GM19467 (cell line): ENCODE data around the gene DDAH2.

Experiments used
- ATAC-seq: cut with Tn5 transposase; IDR thresholded peaks from one replicate; pipeline ENCODE4 v1.9.1; 2021; ENCODE audit warnings: mild to moderate bottlenecking, moderate library complexity; ENCODE audit not compliant: unreplicated experiment

Gene DDAH2

DNA sequence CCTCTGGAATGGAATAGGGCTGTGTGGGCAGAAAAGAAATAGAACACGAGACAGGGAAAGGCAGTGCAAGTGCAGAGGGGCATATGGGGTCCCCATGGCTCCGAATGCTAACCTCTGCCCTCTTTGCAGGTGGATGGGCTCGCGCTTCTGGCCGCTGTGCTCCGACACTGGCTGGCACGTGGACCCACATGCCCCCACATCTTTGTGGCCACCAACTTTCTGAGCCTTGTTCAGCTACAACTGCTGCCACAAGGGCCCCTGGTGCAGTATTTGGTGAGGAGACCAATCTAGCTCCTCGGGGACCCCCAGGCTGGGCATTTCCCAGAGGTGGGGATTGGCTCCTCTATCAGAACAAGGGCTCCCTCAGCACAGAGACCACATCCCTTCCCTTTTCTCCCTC lies 32.2 kb upstream of the DDAH2 start:
- ATAC-seq = no peak

DNA sequence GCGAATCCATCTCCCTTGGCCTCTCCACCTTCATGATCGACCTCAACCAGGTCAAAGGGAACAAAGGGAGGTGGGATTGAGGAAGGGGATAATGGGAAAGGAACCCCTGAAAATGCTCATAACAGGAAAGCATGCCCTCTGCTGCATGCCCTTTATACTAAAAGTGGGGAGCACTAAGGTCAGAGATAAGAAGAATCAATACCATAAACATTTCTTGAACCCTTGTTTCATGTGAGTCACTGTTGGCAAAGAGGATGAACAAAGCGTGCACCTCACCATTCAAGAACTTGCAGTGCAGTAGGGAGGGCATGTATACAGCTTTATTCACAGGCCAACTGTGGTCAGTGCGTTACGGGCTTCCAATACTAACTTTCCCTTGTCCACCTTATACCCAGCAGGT lies 31.7 kb upstream of the DDAH2 start:
- ATAC-seq = no peak

DNA sequence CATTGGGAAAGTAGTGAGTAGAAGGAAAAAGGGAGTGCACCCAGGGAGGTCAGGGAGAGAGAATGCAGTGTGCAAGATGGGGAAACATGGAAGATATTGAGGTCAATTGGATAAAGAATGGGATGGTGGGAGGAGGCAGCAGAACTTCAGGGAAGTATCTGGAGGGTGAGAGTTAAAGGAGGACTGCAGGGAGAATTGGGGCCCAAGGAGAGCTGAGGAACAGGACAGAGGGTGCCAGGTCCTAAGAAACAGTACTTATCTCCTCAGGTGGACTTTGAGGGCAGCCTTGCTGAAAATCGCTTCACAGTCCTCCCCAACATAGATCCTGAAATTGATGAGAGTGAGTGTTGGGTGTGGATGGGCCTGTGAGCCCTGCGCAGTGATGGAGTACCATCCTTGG lies 29.2 kb upstream of the DDAH2 start:
- no peak for ATAC-seq

DNA sequence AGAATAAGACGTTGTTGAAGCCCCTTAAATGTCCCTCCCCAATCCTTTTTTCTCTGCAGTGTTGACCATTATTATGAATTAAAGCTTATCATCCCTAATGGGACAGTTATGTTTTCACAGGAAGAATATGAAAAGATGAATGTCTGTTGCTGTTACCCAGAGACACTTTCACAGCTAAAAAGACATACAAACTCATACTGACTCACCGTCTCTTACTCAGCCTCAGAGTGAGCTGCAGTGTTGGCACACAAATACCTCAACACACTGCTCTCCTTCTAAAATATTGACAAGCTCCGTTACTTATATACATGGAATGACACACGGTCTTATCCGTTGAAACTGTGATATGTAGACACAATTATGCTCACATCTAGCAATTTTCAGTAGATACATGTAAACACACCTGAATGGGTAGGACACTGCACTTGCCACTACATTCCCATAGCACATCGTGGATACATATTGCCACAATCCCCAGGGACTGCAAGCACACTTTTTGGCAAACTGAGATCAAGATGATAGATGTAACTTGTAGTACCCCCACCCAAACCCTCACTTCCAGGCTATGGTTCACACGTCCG lies 23.7 kb upstream of the DDAH2 start:
- ATAC-seq = no peak

DNA sequence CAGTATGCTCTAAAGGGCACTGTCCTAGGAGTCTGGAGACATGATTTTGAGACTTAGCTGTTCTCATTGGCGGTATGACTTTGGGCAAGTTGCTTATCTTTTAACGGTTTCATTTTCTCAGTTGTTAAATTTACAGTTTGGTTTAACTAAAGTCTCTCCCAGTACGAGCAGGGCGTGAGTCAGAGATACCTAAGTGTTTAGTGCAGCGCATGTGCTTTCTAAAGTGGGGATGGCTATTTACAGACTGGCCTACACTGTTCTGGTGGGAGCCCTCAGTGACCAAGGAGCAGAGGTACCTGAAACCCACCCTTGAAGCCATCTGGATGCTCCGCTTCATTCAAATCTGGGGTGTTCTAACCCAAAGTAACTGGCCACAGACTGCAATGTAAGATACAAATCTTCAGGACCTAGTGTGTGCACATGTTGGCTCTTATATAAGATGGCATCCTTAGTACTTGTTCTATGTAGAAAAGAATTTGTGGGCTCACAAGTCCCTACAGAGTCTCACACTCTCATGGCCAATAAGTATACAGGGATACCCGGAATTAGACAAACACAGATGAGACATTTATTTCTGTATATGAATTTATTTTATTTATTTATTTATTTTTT lies 21.4 kb upstream of the DDAH2 start:
- no peak for ATAC-seq

DNA sequence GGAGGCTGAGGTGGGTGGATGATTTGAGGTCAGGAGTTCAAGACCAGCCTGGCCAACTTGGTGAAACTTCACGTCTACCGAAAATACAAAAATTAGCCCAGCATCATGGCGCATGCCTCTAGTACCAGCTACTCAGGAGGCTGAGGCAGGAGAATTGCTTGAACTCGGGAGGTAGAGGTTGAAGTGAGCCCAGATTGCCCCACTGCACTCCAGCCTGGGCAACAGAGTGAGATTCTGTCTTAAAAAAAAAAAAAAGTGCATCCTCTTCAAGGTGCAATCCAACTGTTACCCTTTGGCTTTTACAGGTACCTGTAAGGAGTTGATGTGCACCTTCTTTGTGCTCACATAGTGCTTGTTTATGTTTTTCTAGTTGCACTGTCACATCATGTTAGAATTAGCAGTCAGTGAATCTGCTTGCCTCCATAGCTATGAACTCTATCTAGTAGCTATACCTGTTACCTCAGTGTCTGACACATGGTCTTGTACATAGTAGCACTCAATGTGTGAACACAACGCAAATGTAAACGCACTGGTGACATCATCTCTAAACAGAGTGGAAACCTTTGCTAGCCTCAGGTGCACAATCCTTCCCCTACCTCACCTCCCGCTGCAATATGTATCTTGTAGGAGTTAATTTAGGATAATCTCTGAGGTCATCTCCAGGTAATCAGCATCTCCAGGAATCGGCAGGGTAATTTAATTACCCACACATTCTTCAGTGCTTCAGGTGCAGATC lies 20.4 kb upstream of the DDAH2 start:
- ATAC-seq = no peak

DNA sequence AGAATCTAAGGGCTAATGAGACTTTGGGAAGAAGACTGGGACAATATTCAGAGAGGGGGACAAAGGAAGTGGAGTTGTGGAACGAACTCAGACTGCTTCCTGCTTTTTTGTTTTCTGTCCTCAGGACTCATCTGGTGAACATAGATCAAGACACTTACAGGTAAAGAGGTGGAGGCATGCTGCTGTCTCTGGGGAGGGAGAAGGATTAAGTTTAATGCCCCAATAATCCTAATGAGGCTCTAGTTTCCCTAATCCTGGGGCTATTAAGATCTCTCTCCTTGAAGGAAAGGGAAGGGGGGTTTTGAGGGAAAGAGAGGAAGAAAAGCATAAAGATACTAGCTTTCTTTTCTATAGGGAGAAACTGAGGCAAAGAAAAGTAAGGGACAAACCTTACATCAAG lies 15.3 kb upstream of the DDAH2 start:
- no peak for ATAC-seq

DNA sequence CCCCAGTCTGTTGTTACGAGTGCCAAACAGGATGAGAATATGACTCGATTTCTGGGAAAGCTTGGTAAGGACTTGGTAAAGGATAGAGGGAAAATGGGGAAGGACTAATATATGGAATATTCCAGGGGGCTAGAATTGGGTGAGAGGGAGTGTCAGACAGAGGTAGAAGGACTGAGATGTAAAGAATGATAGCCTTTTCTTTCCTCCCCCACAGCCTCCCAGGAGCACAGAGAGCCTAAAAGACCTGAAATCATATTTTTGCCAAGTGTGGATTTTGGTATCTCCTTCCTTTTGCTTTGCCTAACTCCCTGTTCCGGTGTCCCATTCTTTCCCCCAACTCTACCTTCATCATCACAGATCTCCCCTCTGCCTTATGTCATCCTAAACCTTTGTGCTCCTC lies 13.8 kb upstream of the DDAH2 start:
- no peak for ATAC-seq

DNA sequence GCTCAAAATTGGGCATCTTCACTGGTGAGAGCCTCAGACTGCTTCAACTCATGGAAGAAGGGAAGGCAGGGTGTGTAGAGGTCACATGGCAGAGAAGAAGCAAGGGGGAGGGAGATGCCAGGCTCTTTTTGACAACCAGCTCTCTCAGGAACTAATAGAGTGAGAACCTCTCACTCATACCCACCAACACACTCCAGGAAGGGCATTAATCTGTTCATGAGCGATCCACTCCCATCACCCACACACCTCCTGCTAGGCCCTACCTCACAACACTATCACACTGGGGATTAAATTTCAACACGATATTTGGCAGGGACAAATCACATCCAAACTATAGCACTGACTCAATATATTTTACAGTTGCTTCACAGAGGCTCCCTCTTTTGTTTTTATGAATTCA lies 12.7 kb upstream of the DDAH2 start:
- no peak for ATAC-seq

DNA sequence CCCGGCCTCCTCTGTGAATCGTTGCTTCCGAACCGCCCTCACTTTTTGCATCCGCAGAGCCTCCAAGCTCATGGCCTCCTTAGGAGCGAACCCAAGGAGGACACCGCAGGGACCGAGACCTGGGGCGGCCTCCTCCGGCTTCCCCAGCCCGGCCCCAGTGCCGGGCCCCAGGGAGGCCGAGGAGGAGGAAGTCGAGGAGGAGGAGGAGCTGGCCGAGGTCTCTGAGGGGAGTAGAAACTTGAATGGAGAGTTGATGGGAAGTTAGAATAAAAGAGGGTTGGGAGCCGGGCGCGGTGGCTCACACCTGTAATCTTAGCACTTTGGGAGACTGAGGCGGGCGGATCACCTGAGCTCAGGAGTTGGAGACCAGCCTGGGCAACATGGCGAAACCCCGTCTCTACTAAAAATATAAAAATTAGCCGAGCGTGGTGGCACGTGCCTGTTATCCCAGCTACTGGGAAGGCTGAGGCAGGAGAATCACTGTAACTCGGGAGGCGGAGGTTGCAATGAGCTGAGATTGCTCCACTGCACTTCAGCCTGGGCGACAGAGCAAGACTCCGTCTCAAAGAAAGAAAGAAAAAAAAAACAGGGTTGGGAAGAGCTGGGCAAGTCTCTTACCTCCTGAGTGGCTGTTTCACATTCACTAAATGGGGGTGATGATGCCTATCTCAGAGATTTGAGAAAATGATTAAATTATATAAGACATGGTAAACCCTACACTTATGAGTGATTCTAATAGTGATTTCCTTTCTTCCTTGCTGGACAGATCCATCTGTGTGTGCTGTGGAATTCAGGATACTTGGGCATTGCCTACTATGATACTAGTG lies 11.5 kb upstream of the DDAH2 start:
- no peak for ATAC-seq

DNA sequence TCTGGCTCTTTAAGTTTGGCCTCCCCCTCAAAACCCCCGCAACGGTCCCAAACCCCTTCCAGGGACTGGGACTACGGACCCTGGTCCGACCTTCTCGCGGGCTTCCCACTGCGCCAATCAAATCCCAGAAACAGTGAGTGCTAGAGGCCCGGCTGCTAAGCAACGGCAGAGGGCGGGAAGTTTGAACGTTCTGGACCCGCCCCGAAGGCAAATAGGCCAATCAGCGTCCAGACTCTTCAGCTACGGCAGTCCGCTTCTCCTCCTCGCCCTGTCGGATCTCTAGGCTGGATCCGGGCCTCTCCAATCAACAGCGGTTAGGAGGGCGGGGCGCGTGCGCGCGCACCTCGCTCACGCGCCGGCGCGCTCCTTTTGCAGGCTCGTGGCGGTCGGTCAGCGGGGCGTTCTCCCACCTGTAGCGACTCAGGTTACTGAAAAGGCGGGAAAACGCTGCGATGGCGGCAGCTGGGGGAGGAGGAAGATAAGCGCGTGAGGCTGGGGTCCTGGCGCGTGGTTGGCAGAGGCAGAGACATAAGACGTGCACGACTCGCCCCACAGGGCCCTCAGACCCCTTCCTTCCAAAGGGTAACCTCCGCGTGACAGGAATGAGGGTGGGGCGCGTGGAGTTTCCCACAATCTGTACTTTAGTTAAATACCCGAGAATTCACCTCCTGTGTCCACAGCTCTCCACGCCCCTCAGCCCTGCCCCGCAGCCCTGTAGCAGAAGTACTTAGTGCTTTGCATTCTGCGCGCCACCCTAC lies 10.7 kb upstream of the DDAH2 start, which contains the start of gene MSH5:
Gene MSH5, plus strand, starts transcription at position 367 of the 758 bp plus-strand sequence. CDS start 462 bp downstream, outside the sequence.
- ATAC-seq = peak; percentile 61

DNA sequence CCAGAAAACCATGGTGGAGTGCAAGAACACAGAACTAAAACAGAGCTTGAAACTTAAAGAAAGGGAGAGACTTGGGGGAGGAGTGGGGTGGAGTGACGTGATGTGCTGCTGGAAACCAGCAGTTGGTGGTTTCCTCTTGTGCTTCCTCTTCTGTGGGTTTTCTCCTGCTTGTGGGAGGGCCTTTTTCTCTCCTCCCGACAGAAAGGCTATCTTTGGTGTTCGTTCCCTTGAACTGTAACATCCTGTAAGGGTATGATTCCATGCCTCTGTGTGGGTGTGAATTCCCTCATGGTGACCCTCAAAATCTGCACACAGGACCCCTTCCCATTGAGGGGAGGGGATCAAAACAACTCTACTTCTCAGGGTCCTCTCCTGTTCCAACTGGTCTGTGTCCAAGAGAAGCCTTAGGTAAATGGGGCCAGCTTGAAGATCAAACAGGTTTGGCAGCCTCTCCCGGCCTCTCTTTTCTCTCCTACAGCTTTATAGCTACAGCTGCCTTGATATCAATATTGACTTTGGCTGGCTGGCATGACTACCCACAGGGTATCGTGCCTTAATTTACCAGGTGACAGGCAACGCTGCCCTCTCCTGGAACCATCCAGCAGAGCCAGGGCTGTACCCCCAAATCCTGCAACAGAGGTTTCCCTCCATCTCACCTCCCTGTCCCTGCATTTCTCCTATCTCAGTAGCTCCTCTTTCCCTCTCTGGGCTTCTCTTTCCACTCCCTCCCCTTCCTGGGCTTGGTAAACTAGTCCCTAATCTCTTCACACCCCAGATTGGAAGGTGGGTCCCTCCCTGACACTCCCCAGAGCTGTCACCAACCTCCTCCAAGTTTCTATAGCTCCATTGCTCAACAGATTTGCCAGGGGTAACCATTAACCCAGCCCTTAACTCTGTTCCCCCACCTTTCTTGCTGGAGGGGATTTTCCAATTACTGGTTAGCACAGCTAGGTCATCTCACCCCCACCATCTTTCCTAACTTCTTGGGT lies 9.2 kb upstream of the DDAH2 start:
- ATAC-seq = no peak

DNA sequence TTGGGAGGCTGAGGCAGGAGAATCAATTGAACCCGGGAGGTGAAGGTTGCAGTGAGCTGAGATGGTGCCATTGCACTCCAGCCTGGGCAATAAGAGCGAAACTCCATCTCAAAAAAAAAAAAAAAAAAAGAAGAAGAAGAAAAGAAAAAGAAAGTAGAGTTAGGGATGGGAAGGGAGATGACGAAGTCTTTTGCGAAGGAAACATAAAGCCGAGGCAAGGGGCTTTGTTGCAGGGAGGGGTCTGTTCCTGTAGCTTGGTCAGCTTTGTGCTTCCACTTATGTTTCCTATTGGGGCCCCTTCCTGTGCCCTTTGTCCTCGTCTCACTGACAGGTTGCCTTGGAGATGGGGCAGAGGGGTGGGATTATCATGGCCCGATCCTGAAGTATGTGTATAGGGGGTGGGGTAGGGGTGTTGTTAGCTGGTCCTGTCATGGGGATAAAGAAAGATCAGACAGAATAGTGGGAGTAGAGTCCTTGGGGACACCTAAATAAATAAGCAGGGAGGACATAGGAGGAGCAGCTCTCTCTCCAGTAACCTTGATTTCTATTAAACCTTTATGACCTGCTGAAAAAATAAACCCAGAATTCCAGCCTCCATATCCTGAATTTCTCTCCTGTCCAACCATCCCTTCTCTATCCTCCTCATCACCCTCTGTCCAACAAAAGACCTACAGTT lies 8.4 kb upstream of the DDAH2 start:
- ATAC-seq = no peak

DNA sequence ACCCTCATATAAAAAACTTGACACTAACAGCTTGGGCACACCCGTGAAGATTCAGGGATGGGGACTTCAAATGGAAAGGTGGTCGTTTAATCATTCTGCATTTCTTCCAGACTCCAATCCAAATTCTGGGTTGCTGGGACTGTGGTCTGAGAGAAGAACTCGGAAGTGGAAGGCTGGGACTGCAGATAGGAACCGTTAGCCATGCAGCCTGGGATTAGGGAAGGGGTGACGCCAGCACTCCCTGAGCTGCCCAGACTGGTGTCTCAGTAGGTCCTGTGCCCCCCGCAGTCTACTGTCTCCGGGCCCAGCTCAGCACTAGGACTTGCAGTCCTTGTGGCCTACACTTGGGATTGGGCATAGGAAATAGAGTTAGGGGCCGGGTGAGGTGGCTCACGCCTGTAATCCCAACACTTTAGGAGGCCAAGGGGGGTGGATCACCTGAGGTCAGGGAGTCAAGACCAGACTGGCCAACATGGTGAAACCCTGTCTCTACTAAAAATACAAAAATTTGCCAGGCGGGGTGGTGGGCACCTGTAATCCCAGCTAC lies 7.7 kb upstream of the DDAH2 start:
- ATAC-seq = no peak

DNA sequence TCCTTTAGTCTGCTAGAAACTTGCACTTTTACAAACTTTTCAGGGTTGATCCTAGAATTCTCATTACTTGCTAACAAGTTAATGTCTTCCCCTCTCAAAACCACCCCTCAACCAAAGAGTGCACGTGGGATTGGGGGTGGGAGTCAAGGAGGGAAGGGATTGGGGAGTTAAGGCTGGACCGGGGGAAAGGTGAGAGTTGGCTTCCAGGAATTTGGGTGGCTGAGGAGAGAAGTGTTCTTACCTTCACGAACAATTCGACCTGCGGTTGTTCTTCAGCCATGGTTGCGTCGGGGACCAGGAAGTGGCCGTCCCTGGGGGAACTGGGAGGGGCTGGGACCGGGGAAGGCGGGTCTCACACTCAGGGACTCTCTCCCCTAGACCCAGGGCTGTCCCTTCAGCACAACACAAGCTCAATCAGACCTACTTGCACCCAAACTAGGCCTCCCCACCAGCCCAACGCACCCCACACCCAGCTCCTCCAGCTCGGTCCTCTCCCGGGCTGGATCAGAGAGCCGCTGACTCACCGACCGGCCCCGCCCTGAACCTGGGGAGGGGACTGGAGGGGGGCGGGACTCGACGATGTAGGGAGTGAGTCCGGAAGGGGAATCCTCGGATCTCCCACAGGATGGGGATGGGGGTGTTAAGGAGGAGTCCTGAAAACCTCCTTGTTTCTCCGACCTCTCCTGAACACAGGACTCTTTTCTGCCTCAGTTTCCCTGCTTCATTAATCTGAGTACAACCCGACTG lies 7.1 kb upstream of the DDAH2 start, which contains the start of gene CLIC1:
Gene CLIC1, minus strand, starts transcription at position 510 of the 747 bp plus-strand sequence. Its CDS starts 230 bp downstream, at position 280.
- no peak for ATAC-seq

DNA sequence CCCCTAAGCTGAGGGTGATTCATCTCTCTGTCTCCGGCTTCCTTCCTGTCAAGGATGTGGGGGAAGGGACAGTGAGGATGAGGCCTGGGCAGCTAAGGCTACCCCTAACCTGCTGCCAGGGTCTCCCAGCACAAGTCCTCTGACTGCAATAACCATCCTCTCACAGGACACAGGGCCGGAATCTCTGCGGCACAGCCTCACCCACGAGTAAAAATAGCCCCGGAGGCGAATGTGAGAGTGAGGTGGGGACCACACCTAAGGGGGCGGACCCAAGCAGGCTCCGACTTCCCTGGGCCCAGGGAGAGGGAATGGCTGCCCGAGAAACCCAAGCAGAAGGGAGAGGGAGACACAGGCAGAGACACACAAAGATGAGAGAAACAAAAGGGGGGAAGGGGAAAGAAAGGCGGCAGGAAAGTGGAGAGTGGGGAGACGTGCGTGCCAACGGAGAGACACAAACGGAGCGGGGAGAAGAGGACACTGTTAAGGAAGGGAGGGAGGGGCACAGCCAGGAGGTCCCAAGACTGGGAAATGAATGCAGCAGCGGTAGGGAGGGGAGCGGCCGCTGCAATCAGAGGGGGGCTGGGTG lies 5.8 kb upstream of the DDAH2 start:
- no peak for ATAC-seq

DNA sequence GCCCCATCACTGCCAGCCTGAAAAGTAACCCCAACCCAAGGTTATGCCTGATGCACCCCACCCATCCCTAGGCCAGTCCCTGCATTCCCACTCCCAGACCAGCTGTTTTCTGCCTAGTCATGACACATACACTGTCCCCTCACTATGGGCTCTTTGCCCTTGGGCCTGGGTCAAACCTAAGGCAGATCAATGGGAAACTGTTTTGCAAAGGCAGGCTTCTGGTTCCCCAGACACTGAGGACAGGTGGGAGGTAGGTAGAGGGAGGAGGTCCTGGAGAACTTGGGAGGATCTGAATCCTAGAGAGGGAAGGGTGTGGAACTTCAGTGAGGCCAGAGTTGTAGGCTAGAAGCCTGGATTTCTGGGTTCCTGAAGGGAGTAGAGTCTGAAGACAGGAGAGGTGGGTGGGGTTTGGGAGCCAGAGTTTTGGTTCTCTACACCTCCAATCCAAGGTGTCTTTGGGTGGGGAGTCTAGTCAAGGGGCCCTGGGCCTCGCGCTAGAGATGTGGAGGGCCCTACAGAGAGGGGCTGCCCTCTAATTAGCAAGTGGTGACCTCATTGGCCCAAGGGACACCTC lies 5.2 kb upstream of the DDAH2 start:
- ATAC-seq = no peak
